Measurements from ENCODE around the gene ZNF154.

Gene ZNF154

DNA sequence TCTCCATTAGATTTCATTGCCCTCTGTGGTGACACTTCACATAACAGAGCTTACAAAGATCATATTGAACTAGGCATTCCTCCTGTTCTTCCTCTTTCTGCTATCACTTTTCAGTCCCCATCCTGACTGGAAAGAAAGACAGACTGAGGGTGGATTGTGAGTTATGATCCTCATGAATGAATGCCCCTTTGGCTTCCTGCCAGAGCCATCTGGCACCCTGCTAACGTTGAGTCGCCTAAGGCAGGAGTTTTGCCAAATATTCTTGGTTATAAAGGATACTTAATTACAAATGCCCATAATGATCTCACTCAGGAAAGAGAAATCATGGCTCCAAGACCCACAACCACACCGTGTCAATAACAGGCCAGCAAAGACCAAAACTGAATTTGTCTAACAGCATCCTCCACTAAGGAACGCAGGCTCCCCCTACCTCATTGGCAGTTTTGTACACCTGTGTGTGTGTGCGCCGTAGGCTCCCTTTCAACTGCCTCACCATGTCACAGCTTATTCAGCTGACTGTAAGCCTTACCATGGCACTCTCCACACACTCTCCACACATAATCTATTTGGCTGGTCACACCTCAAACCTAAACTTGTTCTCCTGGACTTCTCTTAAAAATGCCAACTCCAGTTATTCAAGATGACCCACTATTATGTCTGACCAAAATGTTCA, 60.5 kb downstream of the ZNF154 start:
- H3K9me3 ChIP-seq (ENCODE audit: insufficient read depth, low read depth, low read length), result peaks cover 2% of the 10 kb centered on the region
- H3K4me1 ChIP-seq (ENCODE audit: control insufficient read depth in 1 of 2, insufficient read depth in 2 of 2, low read length in 2 of 2), result peaks cover 7 to 13% of the 10 kb centered on the region in 2 experiments
- H3K18ac ChIP-seq (ENCODE audit: low read length), result no peak overlapping the region
- no CpG with 5 or more reads among the region's 6 CpGs for WGBS (ENCODE audit: extremely low coverage, insufficient coverage, insufficient read length)
- no peak overlapping the region for H3K4me2 ChIP-seq (ENCODE audit: low read length)
- peak overlapping the region; percentile 42 for H3K23ac ChIP-seq (ENCODE audit: low read length)
- H3K14ac ChIP-seq (ENCODE audit: low read length), result no peak overlapping the region
- H4K91ac ChIP-seq (ENCODE audit: low read depth, low read length), result no peak overlapping the region
- peaks cover 5% of the 10 kb centered on the region for H3K79me2 ChIP-seq (ENCODE audit: control insufficient read depth, insufficient read depth, low read length, poor library complexity)
- H3K4ac ChIP-seq (ENCODE audit: low read depth, low read length), result no peak overlapping the region
- H3K36me3 ChIP-seq (ENCODE audit: control insufficient read depth in 1 of 2, insufficient read depth in 2 of 2, low read length in 2 of 2), result no peaks in the 10 kb centered on the region
- H2AFZ ChIP-seq (ENCODE audit: insufficient read depth, low read length, poor library complexity), result no peak overlapping the region
- H3K79me1 ChIP-seq (ENCODE audit: low read length), result peaks cover 14% of the 10 kb centered on the region
- H2BK120ac ChIP-seq (ENCODE audit: insufficient read depth, low read length, poor library complexity), result no peak overlapping the region
- H2BK5ac ChIP-seq (ENCODE audit: low read depth, low read length, poor library complexity), result no peak overlapping the region
- DNase-seq, result no peak
- H2BK12ac ChIP-seq (ENCODE audit: low read length), result no peak overlapping the region
- H4K12ac ChIP-seq (ENCODE audit: low read depth, low read length), result no peak overlapping the region
- H4K8ac ChIP-seq (ENCODE audit: low read depth, low read length), result no peak overlapping the region
- no peaks in the 10 kb centered on the region for H3K27me3 ChIP-seq (ENCODE audit: insufficient read depth, low read length)
- H3K27ac ChIP-seq (ENCODE audit: low read depth, low read length), result no peak overlapping the region
- no peak overlapping the region for H3K4me3 ChIP-seq (ENCODE audit: low read depth, low read length)
- no peak overlapping the region for H2AK5ac ChIP-seq (ENCODE audit: low read length)
- H3K9ac ChIP-seq (ENCODE audit: low read length), result no peak overlapping the region

Data from trophoblast cell (in vitro differentiated cells and primary cell).